HepG2 (cell line): ENCODE measurements around the gene CPLX3. TPM values are rescaled to one million over a fixed set of nuclear protein-coding genes. Genes with fewer than 3 reads are reported as not detected.
A peak's percentile ranks its signal among the peaks of the same experiment; 100 is the strongest.

ENCODE experiments used
- AGO2 ChIP-seq: fragments of 200-400 bp; formaldehyde crosslinking; optimal IDR thresholded peaks from 2 replicates; pipeline ENCODE3; 2017; ENCODE audit warnings: mild to moderate bottlenecking, low read depth, low read length, moderate library complexity
- ATF4 ChIP-seq, 2 experiments: fragments of 450-650 bp in 1 of 2; sonication (generic) in 1 of 2; formaldehyde crosslinking; IDR thresholded peaks; 2 replicates each; pipeline versions ENCODE4 v1.5.0 to v1.8.0; 2020 to 2022; ENCODE audit warnings: mild to moderate bottlenecking in 1 of 2, missing genetic modification reagents in 1 of 2
- FOXC1 ChIP-seq: sonication (generic); formaldehyde crosslinking; IDR thresholded peaks from 2 replicates; pipeline ENCODE4 v1.8.0; 2022; ENCODE audit warnings: mild to moderate bottlenecking, missing genetic modification reagents, borderline replicate concordance
- GABPB1 ChIP-seq: IDR thresholded peaks from 2 replicates; pipeline ENCODE4 v1.6.1; 2016; ENCODE audit warnings: mild to moderate bottlenecking, missing genetic modification reagents, moderate library complexity, missing compliant biosample characterization
- HNF1B ChIP-seq: sonication (generic); formaldehyde crosslinking; IDR thresholded peaks from 2 replicates; pipeline ENCODE4 v1.5.1; 2020; ENCODE audit warnings: mild to moderate bottlenecking, moderate library complexity, missing genetic modification reagents
- HNRNPUL1 ChIP-seq: fragments of 200-400 bp; formaldehyde crosslinking; IDR thresholded peaks from 2 replicates; pipeline ENCODE4 v1.6.1; 2017; ENCODE audit warnings: low read depth, mild to moderate bottlenecking, low read length, moderate library complexity
- HOXA7 ChIP-seq: sonication (generic); formaldehyde crosslinking; IDR thresholded peaks from 2 replicates; pipeline ENCODE4 v1.8.1; 2022; ENCODE audit warnings: mild to moderate bottlenecking, missing genetic modification reagents, moderate library complexity
- KDM2A ChIP-seq: sonication (generic); formaldehyde crosslinking; IDR thresholded peaks from 2 replicates; pipeline ENCODE4 v1.4.0; 2020; ENCODE audit warnings: low read depth, missing genetic modification reagents, borderline replicate concordance
- KDM4B ChIP-seq: sonication (generic); formaldehyde crosslinking; IDR thresholded peaks from 2 replicates; pipeline ENCODE4 v1.4.0; 2020; ENCODE audit warnings: missing genetic modification reagents
- NBN ChIP-seq: fragments of 450-650 bp; conservative IDR thresholded peaks from 2 replicates; pipeline ENCODE4 v1.6.1; 2017
- RFXANK ChIP-seq: IDR thresholded peaks from 2 replicates; pipeline ENCODE4 v1.6.1; 2016
- SIX1 ChIP-seq: sonication (generic); formaldehyde crosslinking; IDR thresholded peaks from 2 replicates; pipeline ENCODE4 v1.4.0; 2020; ENCODE audit warnings: missing genetic modification reagents, borderline replicate concordance
- SMYD3 ChIP-seq: sonication (generic); formaldehyde crosslinking; IDR thresholded peaks from 2 replicates; pipeline ENCODE4 v1.8.1; 2023; ENCODE audit warnings: mild to moderate bottlenecking, missing genetic modification reagents
- STAT6 ChIP-seq: sonication (generic); formaldehyde crosslinking; IDR thresholded peaks from 2 replicates; pipeline ENCODE4 v1.4.0; 2020; ENCODE audit warnings: missing genetic modification reagents, mild to moderate bottlenecking, borderline replicate concordance
- THAP9 ChIP-seq: sonication (generic); formaldehyde crosslinking; IDR thresholded peaks from 2 replicates; pipeline ENCODE4; 2020; ENCODE audit warnings: missing genetic modification reagents, mild to moderate bottlenecking, borderline replicate concordance
- TRAFD1 ChIP-seq: sonication (generic); formaldehyde crosslinking; IDR thresholded peaks from 2 replicates; pipeline ENCODE4 v1.5.1; 2020; ENCODE audit warnings: missing genetic modification reagents, mild to moderate bottlenecking, borderline replicate concordance
- ZMYM2 ChIP-seq: sonication (generic); formaldehyde crosslinking; IDR thresholded peaks from 2 replicates; pipeline ENCODE4 v1.8.0; 2022; ENCODE audit warnings: mild to moderate bottlenecking, missing genetic modification reagents
- ZNF230 ChIP-seq: sonication (generic); formaldehyde crosslinking; IDR thresholded peaks from 2 replicates; pipeline ENCODE4 v1.4.0; 2020; ENCODE audit warnings: mild to moderate bottlenecking, missing genetic modification reagents
- ZNF777 ChIP-seq: sonication (generic); formaldehyde crosslinking; IDR thresholded peaks from 2 replicates; pipeline ENCODE4 v1.4.0; 2020; ENCODE audit warnings: missing genetic modification reagents
- polyA plus RNA-seq, 8 experiments: library from polyadenylated mRNA; depleted of rRNA in 3 of 8; stranded (reverse) in 7 of 8; unstranded in 1 of 8; fragments of >200 nt; fragmentation: Illumina TruSeq in 4 of 8; extraction: Trizol in 4 of 8; gene quantifications; 2 replicates each; pipeline versions ENCODE4 v1.2.1 to v1.2.3, GENCODE V29; 2011 to 2016; ENCODE audit warnings: low read depth in 4 of 8, missing spikeins in 1 of 8, mixed read lengths in 1 of 8; ENCODE audit not compliant: insufficient read depth in 1 of 8
- total RNA-seq, 5 experiments: library from RNA; depleted of rRNA; stranded (reverse); fragments of >200 nt; fragmentation: Illumina TruSeq; extraction: Trizol; gene quantifications; 2 replicates each; pipeline ENCODE4 v1.2.3, GENCODE V29; 2016; ENCODE audit warnings: low read depth in 1 of 5

CPLX3 gene
- total and polyA plus RNA-seq, 2 of the 13 experiments (the other 11 are each of a cell fraction or from before 2014, with no cell fraction given): not detected

GRCh38 chr15:74842581-74843444 lies 16.4 kb downstream of the CPLX3 start, which contains the start of gene ULK3 (continued):
- TF ChIP-seq STAT6 (CRISPR knock-in tag) (no peak; the same call in 1 of the 2 replicates), RFXANK (CRISPR knock-in tag) (no peak), ATF4 (CRISPR knock-in tag; IDR thresholded peaks at IDR 0.05) (no peak), ZNF777 (CRISPR knock-in tag) (peak; percentile 79), GABPB1 (CRISPR knock-in tag) (peak; percentile 85), SIX1 (CRISPR knock-in tag) (no peak), NBN (no peak), HOXA7 (no peak), AGO2 (peak; percentile 96), HNRNPUL1 (no peak), TRAFD1 (no peak), ZNF230 (peak; percentile 63; the same call in 1 of the 2 replicates), KDM2A (CRISPR knock-in tag) (peak; percentile 94), KDM4B (CRISPR knock-in tag) (no peak), ZMYM2 (CRISPR knock-in tag) (no peak), FOXC1 (CRISPR knock-in tag) (peak; percentile 69; the same call in 1 of the 2 replicates), THAP9 (CRISPR knock-in tag) (no peak), HNF1B (CRISPR knock-in tag) (no peak), SMYD3 (CRISPR knock-in tag) (no peak)
